Hematopoietic multipotent progenitor cell treated with erythropoietin and hydrocortisone succinate and interleukin-3 and kit ligand, for 8 days (in vitro differentiated cells): ENCODE measurements around the gene DOCK4.

Source experiments
- DNase-seq: peaks from one replicate; pipeline ENCODE4 v3.0.0-alpha.2; 2015

The DOCK4 gene

DNA sequence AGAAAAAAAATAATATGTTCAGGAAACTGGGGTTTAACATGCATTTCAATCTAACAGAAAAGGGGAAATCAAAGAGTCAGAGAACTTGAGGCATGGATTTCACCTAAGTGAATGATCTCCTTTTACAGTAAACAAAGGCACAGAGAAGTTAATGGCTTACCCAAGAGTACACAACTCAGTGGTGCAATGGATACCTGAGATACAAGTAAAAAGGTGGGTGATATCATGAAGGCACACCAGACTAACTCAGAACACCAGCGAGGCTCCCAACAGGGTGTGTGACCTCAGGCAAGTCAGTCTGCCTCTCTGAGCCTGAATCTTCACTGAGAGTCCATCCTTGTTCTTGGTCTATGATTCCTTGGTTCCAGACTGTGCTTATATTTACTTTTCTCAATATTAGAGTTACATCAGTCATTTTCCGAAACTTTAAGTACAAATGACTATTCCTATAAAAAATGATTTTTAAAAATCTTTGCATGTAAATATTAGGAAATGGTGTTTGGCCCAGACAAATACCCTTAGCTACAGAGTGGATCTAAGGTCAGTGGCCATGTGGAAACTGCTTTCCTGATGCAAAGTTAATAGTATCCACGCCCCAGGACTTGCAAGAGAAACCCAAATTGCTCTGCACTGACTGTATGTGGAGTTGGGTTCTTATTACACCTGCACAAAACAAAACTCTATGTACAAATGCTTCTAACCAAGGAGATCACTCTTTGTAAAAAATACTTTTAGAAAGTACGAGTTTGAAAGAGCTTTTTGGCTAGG lies 361.1 kb downstream of the DOCK4 start:
- DNase-seq: no peak

- no peak for DNase-seq
Observed at GRCh38 chr7:111842491-111842890, 363.7 kb downstream of the DOCK4 start.

DNA sequence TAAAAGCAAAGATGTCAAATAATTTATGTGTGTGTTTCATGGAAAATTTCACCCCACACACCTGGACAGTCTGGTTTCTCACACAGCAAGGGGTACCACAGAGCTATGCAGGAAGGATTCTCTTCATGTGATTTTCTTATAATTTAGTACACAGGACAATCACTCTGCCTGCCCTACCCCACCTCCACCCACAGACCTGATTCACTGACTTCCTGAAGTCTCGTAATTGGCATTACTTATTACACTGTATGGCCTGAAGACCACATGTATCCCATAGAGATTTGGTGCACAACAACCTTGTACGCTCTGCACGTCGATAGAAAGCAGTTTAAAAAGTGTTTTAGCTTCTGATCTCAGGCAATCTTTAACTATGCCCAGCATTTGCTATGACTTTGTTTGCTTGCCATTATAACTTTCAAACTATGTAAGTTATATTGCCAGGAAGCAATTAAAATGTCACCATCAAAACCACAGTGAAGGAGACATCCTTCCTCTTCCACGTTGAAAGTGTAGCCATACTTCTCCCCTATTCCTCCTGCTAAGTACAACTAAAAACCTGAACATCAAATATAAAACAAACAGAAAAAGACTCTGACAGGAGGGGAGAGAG lies 364.5 kb downstream of the DOCK4 start:
- DNase-seq: no peak

GRCh38 chr7:111840528-111840927 lies 365.7 kb downstream of the DOCK4 start:
- DNase-seq: no peak

DNA sequence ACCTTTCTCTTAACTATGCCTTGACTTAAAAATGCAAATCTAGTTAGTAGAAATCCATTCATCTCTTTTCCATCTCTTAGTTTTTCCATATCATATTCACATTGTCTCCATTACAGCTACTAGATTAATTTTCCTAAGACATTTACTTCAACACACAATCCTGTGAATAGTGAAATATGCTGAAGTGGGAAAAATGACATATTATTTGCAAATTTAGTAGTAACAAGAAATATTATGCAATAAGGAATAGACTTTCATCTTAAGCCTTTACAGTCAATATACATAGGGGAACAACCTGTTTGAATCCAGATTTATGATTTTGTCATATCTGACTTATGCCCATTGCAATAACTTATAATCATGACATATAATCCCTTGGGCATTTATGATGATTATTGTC lies 366.9 kb downstream of the DOCK4 start:
- no peak for DNase-seq

- no peak for DNase-seq
Observed at GRCh38 chr7:111836592-111836991, 369.6 kb downstream of the DOCK4 start.

DNA sequence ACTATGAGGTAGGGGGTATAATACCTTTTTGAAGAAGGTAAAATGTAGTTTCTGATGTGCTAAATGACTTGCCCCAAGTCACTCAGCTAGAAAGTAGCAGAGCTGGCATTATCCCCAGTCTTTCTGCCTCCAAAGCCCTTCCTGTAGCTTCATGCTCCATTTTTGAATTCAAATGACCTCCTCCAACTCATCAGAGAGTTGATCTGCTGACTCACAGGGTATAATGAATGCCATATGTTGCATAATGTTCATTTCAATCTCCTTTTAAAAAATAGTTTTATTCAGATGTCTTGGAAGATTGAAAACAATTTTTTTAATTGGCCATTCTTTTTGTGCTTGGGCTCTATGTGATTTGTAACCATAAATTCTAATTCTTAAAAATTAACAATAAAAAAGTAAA lies 371.1 kb downstream of the DOCK4 start:
- no peak for DNase-seq

- no peak for DNase-seq
Observed at GRCh38 chr7:111834367-111834766, 371.8 kb downstream of the DOCK4 start.

DNA sequence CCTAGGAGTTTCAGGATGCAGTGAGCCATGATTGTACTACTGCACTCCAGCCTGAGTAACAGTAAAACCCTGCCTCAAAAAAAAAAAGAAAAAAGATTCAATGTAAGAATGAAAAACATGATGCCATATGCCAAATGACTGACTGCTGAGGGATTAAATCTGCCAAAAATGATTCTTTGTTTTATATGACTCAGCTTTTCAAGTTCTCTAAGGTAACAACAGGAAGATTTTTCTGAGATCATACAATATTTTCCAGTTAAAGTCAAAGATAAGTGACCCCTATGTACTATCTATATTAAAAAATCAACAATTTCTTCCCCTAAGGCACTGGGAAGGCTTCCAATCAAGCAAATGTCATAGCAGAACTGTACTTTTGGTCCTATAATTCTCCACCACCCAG lies 372.7 kb downstream of the DOCK4 start:
- no peak for DNase-seq

GRCh38 chr7:111832174-111832573 lies 374.0 kb downstream of the DOCK4 start:
- no peak for DNase-seq

- DNase-seq: no peak
Observed at GRCh38 chr7:111829221-111829620, 377.0 kb downstream of the DOCK4 start.

GRCh38 chr7:111827863-111828504 lies 378.2 kb downstream of the DOCK4 start:
- DNase-seq: no peak

GRCh38 chr7:111825046-111825445 lies 381.2 kb downstream of the DOCK4 start:
- no peak for DNase-seq

GRCh38 chr7:111823826-111824225 lies 382.4 kb downstream of the DOCK4 start:
- no peak for DNase-seq

DNA sequence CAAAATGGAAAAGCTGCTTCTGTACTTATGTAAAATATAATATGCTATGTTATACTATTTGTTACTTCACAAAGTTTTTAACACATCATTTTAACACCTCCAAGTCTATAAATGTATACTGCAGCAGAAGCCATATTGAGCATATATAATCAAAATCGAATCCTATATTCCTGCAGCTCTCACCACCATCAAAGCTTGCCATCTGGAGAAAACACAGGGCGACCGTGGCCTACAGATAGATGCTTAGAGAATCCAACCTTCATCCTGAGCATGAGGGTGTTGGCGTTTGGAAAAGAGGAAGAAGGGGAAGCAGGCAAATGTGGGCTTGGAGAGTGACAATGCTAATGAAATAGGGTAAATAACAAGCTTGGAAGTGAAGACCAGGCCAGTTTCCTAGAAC lies 385.2 kb downstream of the DOCK4 start:
- no peak for DNase-seq

DNA sequence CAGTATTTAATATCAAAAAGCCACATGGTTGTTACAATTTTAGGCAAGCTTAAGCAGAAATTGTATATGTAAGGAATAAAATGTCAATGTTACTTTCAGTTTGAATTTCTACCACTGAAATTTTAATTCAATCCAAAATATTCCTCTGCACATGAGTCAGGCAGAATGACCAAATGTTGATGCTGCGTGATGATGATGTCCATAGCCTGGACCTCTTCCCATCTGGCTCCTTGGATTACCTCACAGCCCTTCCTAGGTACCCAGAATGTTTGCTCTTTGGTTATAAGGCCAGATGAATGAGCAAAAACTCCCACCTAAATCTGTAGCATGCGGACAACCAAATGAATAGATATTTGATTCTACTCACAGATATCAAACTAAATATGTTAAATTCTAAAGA lies 385.6 kb downstream of the DOCK4 start:
- DNase-seq: no peak

GRCh38 chr7:111820121-111820520 lies 386.1 kb downstream of the DOCK4 start:
- no peak for DNase-seq

DNA sequence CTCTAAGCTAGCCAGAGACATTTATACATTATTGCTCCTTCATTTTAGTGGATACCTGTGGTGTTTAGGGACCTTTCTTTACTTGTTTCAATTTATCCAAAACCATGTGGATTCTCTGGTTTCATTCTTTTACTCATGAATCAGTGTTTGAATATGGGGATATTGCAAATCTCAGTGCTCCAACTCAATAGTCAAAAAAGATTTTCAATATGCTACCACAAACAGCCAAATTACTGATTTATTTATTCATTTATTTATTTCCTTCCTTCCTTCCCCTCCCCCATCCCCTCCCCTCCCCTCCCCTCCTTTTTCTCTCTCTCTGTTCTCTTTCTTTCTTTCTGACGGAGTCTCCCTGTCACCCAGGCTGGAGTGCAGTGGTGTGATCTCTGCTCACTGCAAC lies 390.8 kb downstream of the DOCK4 start:
- DNase-seq: no peak

- DNase-seq: no peak
Observed at GRCh38 chr7:111813306-111813705, 392.9 kb downstream of the DOCK4 start.

DNA sequence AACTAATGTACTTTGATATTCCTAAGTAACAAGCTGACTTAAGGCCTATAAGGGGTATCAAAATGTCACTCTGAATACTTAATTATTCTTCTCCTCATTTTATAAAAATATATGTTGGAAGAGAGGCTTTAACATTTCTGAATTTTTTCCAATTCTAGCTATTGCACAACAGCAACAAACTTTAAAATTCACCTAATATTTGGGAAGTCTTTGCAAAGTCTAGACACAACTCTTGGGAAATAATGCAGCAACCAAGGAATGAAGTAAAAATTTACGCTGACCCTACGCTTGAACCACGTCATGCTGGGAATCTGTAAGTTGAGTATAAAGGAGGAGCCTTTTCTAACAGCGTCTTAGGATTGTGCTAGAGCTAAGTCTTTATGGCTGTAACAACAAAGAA lies 400.0 kb downstream of the DOCK4 start:
- DNase-seq: no peak

DNA sequence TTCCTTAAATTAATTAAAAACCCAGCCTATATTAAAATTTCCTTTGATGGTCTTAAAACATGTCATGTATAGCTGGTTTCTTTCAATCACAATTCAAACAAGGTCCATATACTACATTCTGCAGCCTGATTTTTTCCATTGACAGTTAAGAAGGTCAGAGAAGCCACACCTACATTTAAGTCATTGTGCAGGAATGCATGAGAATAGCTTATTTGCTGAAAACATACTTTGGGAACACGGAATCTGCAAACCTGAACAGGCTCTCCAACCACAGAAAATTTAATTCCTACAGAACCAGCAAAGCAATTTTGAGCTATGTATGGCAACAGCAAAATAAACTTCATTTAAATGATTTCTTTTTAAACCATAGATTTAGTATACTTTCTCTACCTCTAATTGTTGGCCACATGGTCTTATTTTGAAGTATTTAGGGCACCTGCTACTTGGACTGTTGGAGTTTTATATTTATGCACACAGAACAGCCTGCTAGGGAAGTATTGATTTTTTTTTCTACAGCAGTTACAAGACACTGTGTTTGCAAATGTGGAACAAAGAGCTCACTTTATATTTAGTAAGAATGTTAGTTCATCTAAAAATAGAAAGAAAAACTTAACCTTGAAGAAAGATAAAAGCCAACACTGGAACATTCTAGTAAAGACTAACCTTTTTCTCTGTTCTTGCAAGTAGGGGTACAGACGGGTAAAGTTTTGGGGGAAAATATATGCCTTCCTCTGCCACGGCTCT lies 403.0 kb downstream of the DOCK4 start:
- DNase-seq: no peak

DNA sequence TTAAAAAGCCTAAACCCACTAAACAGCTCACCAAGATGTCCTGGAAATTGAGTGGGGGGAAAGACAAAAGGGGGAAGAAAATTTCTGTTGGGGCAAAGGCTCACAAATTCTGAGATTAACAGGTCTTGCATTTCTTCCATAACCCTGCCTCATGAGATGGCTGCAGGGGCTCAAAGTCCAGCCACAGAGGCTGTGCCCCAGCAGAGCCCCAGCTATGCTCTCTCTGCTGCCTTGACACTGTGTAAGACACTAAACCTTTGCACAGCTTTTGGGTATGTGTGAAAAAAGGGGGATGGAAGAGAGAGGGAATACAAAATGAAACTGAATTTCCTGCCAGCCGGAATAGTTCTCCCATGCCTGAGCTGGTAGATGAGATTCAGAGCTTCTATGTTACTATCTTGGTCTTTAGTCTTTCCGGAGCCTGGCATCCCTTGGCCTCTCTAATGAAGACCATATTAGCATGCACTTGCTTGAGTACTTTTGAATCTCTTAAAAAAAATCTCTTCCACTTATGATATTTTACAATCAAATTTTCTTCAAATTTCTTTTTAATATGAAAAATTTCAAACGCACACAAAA lies 403.9 kb downstream of the DOCK4 start:
- no peak for DNase-seq

DNA sequence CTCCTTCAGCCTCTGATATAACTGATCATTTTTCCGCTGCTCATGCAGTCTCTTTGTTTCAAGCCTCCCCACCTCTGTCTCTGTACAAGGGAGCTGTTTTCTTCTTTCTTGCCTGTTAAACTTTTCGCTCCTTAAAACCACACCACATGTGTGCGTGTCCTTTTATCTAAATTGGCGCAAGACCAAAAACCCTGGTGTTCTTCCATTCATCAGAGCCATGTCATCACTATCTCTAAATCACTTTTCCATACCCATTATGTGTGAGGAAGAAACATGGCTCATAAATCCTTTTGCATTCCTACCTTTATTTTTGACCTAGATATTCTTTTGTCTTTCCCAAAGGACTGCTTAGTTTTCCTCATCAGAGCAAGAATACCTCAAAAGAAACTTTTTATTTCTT lies 404.9 kb downstream of the DOCK4 start:
- no peak for DNase-seq
